HG03575 (cell line): ENCODE data around the gene CPZ.
"Not testable (repeated sequence)": the region's sequence is repeated elsewhere in the genome, so short reads cannot be mapped to it uniquely, and the experiment has no call there.

Experiments used
- ATAC-seq: cut with Tn5 transposase; IDR thresholded peaks from one replicate; pipeline ENCODE4 v1.9.1; 2021; ENCODE audit not compliant: unreplicated experiment, insufficient number of reproducible peaks, low FRiP score; ENCODE audit errors: extremely low read depth

Gene CPZ

GRCh38 chr4:8555716-8556115 is 36.8 kb upstream of the CPZ start:
- ATAC-seq: no peak

DNA sequence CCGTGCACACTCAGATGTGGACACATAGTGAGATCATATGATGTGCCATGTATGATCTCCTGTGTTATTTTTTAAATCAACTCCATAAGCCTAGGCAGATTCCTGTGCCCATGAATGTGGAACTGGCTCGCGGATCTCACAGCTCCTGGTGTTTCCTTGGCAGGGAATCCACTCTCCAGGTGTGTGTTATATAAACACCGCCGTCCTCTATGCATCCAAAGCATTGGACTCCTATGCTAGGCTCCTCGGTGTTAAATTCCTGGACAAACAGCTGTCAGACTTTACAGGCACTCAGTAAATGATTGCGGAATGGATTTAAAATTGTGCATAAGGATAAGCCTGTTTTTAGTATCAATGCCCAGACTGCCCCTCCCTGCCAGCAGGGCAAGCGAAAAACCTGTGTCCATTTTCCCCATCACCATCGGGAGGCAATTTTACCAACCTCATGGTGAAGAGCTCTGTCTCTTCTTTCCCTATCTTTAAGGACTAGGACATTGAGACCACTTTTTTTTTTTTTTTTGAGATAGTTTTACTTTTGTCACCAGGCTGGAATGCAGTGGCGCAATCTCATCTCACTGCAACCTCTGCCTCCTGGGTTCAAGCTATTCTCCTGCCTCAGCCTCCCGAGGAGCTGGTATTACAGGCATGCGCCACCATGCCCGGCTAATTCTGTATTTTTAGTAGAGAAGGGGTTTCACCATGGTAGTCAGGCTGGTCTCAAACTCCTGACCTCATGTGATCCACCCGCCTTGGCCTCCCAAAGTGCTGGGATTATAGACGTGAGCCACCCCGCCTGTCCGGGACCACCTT is 36.0 kb upstream of the CPZ start:
- no peak for ATAC-seq

DNA sequence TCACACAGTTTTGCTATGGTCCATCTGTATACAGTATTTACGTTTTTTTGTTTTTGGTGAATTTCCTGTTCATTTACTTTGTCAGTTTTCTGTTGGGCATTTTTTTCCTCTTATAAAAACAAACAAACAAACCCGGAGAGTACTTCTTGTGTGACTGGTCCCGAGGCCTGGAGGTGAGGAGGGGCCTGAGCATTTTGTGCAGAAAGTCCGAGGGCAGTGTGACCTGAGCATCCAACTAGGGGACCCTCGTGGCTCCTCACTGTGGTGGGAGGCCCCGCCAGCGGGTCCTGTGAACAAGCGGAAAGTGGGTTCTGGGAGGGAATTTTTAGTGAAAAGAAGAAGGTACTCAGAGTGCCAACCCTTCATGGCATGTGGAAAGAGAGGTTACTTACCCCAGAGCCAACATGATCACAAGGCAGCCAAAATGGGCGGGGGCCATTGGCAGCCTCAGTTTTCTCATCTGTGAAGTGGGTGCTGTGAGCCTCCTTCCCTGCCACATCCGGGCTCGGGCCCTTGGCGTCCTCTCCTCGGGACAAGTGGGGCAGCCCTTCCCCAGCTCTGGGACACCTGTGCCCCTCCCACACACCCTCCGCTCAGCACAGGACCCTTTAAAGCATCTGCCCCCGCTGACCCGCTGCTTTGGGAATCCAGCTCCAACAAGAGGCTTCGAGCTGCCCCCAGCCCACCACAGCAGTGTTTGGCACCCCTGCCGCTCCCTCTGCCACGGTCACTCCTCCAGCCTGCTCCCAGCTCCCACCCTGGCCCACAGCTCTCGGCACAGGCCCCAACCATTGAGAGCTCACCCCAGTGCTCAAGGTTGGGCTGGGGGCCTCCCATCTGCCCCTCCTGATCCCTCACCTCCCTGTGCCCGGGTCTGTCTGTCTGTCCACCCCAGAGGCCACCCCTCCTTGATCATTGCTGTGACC is 35.2 kb upstream of the CPZ start:
- ATAC-seq: no peak

GRCh38 chr4:8558080-8558960 is 34.2 kb upstream of the CPZ start:
- no peak for ATAC-seq

DNA sequence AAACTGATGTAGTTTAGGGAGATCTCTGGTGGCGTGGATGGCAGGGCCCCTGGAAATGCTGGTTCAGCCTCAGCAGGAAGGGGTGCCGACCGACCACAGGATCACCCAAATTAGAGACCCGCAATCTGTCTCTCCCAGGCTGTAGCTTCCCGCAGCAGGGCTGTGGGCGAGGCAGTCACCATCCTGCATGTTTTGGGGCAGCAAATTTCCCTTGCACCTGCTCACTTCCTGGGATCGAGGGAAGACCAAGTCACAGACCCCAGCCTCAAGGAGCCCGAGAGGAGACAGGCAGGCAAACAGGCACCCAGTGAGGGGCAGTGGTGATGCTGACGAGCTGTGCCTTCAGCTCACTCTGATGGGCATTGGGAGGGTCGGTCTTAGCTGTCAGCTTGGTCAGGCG is 33.6 kb upstream of the CPZ start:
- ATAC-seq: no peak

DNA sequence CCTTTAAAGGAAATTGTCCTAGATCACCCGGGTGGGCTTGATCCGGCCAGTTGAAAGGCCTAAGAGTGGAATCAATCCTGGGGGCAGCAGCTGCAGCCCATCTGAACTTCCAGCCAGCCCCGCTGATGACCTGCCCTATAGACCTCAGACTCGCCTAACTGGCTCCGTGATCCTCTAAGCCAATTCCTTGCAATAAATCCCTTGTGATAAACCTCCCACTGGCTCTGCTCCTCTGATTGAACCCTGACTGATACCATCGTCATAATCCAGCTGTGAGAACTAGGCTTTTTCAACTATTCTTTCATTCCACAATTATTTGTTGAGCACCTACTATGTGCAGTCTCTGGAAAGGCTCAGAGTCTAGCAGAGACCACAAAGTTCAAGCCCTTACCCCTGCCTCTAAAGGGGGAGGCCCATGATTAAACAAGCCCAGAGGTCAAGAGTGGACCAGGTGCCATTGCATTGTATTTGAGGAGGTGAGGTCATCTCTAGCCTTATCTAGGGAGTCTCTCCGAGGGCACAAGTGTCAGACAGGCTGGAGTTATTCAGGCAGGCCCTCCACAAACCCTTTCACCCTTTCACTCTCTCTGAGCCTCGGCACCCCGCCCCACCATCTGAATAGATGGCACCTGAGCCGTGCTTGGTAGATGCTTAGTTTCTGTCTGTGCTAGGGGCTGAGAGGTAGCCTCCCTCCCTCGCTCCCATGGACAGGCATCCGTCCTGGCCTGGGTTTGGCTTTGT is 32.9 kb upstream of the CPZ start:
- ATAC-seq: no peak

- ATAC-seq: no peak
Measured at GRCh38 chr4:8560265-8561047, 32.1 kb upstream of the CPZ start.

GRCh38 chr4:8564595-8564994 is 28.0 kb upstream of the CPZ start:
- ATAC-seq: no peak

GRCh38 chr4:8568068-8568668 is 24.4 kb upstream of the CPZ start:
- ATAC-seq: no peak

DNA sequence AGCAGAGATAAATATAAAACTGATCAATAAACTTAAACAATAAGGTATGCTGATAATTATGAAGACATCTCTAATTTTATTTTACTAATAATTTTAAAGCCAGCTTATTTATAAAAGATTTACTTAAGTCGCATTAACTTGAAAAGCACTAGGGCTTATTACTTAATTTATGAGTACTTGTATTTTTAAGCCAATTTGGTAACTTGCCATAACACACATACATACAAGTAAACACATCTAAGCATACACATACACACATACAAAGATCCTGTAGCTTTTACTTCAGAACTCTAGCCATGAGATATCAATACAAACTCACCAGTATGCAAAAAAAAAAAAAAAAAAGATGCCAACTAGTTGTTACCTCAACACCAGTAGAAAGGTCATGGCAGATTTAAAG is 22.4 kb upstream of the CPZ start:
- ATAC-seq: no peak

DNA sequence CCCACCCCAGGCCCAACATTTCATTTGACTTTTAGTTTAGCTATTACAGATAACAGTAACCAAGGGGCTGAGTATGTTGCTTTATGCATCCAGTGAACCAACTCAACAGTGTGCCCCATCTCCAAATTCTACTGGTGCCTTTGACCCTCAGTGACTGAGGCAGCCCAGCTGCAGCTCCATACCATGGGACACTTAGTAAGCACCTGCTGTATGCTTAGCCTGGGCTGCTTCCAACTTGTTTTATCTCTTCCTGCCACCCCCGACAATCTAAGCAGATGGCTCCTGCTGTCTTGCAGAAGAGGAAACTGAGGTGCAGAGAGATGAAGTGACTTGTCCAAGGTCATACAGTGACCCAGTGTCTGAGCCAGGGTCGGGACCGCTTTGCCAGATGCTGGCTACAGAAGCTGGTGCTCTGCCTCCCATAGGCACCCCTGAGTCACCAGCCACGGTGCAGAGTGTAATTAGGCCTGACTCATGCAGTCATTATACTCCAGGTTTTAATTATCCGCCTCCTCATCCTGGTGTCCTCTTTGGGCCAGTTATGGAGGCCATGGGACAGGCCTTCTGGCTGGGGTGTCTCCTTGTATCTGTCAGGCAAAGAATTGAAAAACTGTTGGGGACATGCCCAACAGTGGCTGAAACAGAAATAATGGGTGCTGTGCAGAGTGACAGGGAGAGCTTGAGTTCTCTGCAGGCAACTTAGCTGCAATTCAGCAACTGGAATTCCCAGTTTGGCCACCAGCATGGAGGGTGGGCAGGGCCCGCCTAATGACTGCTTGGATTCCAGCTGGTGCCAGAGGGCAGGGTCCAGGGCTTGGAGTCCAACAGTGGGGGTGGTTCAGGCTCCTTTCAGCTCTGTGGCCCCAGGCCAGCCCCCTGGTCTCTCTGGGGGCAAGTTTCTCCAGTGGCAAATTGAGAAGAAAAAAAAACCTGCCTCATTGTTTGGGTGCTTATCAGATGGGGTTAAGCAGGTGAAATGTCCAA is 20.6 kb upstream of the CPZ start:
- ATAC-seq: no peak

DNA sequence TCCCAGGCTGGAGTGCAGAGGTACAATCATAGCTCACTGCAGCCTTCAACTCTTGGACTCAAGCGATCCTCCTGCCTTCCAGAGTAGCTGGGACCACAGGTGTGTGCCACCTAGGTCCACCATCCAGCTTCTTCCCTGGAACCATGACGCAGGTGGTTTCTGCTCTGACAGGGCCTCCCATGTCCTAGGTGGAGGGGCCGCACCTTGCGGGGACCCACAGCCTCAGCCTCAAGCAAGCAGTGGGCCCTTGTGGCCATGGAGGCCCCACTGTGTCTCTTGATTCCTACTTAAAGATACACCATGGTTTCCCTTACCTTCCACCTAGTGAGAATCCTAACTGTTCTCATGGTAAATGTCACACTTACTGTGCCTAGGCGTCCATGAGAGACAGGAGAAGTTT is 19.3 kb upstream of the CPZ start:
- no peak for ATAC-seq

DNA sequence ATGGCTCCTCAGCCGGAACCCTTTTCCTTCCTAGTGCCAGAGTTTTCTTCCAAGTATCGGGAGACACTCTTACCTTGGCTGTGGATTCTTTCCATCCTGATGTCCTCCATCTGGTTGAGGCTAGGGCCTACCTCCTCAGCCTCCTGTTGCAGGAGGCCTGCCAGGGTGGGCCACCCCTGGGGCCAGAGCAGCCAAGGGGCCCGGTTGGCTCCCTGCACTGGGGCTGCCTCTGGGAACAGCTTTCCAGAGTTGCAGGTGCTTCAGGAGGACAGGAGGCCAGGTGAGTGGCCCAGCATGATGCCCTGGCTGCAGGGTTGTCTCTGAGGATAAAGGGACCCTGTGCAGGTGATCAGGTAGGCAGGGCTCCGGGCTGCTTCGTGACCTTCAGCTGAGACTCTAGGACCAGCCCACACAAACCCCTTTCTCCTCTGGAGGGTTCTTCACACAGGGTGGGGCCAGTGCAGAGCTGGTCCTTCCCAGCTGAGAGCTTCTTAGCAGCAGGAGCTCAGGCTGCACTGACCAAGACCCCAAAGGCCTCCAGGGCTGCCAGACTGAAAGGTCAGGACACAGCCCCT is 17.7 kb upstream of the CPZ start:
- no peak for ATAC-seq

DNA sequence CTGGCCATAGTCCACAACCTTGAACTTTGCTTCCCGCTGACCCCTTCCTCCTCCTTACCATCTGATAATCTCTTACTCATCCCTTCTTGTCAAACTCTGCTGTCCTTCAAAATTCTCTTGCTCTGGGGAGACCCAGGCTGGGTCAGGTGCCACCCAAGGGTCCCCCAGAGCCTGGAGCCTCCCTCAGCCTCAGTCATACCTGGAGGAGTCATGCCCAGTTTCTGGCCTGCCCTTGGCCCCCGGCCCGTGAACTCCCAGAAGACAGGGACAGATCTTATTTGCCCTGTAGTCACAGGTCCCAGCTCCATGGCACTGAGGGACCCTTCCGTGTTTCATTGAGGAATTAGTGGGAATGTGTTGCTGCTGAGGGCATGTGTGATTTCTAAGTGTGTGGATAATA is 17.1 kb upstream of the CPZ start:
- ATAC-seq: no peak

DNA sequence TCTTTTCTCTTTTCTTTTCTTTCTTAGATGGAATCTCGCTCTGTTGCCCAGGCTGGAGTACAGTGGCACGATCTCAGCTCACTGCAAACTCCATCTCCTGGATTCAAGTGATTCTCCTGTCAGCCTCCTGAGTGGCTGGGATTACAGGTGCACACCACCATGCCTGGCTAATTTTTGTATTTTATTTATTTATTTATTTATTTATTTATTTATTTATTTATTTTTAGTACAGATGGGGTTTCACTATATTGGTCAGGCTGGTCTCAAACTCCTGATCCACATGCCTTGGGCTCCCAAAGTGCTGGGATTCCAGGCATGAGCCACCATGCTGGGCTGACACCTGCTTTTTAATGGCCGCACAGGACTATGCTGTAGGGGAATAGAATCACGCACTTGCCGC is 16.0 kb upstream of the CPZ start:
- ATAC-seq: not testable (repeated sequence)

- no peak for ATAC-seq
Measured at GRCh38 chr4:8577046-8577445, 15.5 kb upstream of the CPZ start.
